ENCODE measurements around the gene C1orf167.

Gene C1orf167

DNA sequence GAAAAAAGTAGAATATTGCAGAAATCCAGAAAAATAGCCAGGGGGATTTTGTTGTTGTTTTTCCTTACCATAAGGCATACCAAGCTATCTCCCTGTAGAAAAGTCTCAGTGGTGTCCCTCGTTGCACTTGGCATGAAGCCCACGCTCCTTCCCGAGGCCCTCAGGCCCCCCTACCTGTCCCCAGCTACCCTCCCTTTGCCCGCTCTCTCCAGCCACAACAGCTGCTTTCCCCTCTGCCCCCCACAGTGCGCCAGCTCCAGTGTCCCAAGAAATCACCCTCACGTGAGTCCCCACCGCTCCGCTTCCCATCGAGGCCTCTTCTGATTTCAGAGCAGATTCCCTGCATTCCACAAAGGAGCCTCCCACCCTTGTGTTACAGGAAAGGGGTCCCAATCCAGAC lies 17.7 kb upstream of the C1orf167 start:
- no peak for DNase-seq (ENCODE audit: extremely low read depth, low read depth)
- TF ChIP-seq, protein P1, sequence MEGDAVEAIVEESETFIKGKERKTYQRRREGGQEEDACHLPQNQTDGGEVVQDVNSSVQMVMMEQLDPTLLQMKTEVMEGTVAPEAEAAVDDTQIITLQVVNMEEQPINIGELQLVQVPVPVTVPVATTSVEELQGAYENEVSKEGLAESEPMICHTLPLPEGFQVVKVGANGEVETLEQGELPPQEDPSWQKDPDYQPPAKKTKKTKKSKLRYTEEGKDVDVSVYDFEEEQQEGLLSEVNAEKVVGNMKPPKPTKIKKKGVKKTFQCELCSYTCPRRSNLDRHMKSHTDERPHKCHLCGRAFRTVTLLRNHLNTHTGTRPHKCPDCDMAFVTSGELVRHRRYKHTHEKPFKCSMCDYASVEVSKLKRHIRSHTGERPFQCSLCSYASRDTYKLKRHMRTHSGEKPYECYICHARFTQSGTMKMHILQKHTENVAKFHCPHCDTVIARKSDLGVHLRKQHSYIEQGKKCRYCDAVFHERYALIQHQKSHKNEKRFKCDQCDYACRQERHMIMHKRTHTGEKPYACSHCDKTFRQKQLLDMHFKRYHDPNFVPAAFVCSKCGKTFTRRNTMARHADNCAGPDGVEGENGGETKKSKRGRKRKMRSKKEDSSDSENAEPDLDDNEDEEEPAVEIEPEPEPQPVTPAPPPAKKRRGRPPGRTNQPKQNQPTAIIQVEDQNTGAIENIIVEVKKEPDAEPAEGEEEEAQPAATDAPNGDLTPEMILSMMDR (IDR thresholded peaks at IDR 0.05; ENCODE audit: low read depth, low read length, missing control alignments), result no peak

DNA sequence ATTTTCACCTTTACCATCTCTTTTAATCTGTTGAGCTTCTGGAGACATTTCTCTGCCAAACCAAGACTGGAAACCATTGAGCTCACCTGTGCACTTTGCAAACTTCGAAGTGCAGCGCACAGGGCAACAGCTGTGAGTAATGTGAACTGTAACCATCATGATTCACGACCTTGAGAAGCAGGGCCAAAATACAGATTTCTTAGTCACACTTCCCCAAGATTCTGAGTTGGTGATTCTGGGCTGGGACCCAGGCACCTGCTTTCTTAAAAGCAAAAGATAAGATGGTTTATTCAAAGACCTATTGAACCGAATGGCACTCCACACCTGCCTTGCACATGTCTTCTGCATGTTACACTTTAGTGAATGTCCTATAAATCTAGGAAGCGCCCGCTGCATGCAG lies 15.9 kb upstream of the C1orf167 start:
- H3K4me3 ChIP-seq (replicated peaks; ENCODE audit: low read depth, low read length), result no peak overlapping the region
- DNase-seq (ENCODE audit: extremely low read depth, low read depth), result no peak
- TF ChIP-seq, protein P1 (IDR thresholded peaks at IDR 0.05; ENCODE audit: low read depth, low read length, missing control alignments), result no peak

More for the DNA sequence above, 17.7 kb upstream of the C1orf167 start:
- no peak overlapping the region for H3K4me3 ChIP-seq (replicated peaks; ENCODE audit: low read depth, low read length)

DNA sequence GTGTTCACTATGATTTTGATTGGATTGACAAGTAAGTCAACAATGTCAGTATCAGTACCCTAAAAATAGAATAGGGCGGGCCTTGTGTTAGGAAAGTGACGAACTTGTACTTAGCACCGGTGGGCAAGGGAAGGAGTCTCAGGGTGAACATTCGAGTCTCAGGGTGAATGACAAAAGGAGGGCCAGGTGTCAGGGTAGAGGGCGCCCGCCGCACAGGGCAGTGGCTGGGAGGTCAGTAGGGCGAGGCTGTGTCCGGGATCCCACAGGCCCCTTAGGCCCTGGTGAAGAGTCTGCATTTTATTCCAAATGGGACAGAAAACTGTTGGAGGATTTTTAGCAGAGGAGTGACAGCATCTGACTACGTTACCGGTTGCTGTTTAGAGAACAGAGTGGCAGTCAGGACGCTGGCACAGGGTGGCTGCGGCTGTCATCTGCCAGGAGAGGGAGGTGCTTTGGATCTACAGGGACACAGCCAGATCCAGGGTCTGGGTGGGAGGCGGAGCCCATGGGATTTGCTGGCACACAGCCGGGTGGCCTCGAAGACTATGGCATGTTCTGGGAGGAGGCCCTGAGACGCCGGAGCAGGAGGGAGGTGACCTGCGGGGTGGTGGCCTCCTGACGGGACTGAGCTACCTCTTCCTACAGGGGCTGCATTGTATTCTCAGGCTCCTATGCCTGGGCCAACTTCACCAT lies 15.1 kb upstream of the C1orf167 start:
- TF ChIP-seq, protein P1 (IDR thresholded peaks at IDR 0.05; ENCODE audit: low read depth, low read length, missing control alignments), result no peak
- H3K4me3 ChIP-seq (replicated peaks; ENCODE audit: low read depth, low read length), result no peak overlapping the region

DNA sequence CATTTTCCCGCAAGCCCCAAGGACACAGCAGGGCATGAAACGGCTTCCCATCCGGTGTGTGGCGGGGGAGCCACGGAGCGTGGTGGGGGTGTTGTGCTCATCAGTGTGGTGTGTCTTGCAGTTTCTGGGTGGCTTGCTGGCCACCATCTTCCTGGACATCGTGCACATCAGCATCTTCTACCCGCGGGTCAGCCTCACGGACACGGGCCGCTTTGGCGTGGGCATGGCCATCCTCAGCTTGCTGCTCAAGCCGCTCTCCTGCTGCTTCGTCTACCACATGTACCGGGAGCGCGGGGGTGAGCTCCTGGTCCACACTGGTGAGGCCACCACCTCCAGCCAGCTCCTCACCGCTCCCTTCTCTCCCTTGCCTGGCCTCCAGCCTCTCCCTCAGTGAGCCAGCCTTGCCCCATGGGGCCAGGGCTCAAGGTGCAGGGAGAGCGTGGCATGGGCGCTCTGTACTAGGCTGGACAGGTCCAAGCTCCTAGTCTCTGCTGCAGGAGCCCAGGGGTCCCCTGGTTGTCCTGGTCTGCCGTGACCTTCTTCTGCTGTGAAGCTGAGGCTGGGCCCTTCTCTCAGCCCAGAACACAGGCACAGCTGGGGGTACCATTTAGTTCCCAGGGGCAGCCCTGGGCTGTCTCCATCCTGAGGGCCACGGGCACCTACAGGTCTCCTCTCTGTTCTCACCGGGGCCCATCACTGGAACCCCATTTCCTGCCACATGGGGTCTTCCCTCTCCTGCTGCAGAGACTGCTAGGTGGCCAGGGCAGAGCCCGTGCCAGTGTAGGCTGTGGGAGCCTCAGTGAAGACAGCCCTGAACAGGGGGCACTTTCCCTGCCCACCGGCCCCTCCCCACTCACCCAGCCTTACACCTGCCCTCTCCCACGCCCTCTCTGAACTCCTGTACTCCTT lies 13.4 kb upstream of the C1orf167 start:
- H3K4me3 ChIP-seq (replicated peaks; ENCODE audit: low read depth, low read length), result no peak overlapping the region
- TF ChIP-seq, protein P1 (IDR thresholded peaks at IDR 0.05; ENCODE audit: low read depth, low read length, missing control alignments), result no peak
- no peak for DNase-seq (ENCODE audit: extremely low read depth, low read depth)

More for the DNA sequence above, 15.1 kb upstream of the C1orf167 start:
- no peak for DNase-seq (ENCODE audit: extremely low read depth, low read depth)

DNA sequence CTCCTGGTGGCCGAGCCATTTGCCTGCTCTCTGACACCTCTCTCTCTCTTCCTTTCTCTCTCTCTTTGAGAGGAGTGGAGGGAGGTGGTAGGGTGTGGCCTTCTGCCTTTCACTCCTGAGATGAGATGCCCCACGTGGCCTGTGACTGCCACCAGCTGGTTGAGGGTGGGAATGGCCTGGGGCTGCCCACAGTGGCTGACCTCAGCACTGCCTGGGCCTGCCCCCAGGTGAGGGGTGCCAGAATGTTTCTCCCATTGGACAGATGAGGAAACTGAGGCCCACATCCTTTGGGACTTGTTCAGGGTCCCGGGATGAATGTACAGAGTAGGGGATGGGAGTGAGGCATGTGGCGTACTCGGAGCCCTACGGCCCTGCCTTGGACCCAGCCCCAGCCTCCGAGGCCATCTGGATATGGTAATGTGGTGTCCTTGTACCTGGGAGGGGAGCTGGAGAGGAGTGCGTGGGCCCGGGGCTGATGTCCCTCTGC lies 12.7 kb upstream of the C1orf167 start:
- TF ChIP-seq, protein P1 (IDR thresholded peaks at IDR 0.05; ENCODE audit: low read depth, low read length, missing control alignments), result peak; percentile 12
- no peak for DNase-seq (ENCODE audit: extremely low read depth, low read depth)
- H3K4me3 ChIP-seq (replicated peaks; ENCODE audit: low read depth, low read length), result no peak overlapping the region

DNA sequence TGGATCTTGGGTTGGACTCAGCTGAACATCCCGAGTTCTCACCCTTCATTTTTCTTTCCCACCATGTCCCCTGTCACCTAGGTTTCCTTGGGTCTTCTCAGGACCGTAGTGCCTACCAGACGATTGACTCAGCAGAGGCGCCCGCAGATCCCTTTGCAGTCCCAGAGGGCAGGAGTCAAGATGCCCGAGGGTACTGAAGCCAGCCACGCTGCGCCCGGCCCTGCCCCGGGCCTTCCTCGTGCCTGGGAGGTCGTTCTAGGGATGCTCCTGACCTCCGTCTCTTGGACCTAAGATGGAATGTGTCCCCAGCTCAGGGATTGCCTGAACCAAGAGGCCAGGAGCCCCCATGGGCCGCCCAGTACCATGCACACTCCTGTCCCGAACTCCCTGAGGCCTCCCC lies 12.0 kb upstream of the C1orf167 start:
- no peak for DNase-seq (ENCODE audit: extremely low read depth, low read depth)
- no peak overlapping the region for H3K4me3 ChIP-seq (replicated peaks; ENCODE audit: low read depth, low read length)
- TF ChIP-seq, protein P1 (IDR thresholded peaks at IDR 0.05; ENCODE audit: low read depth, low read length, missing control alignments), result no peak
